GM12865 (cell line): ENCODE data around the gene MBD6.

Experiments used
- DNase-seq: peaks from one replicate; pipeline ENCODE4 v3.0.0; 2010; ENCODE audit warnings: low read depth
- H3K4me3 ChIP-seq: 2 replicates; pipeline ENCODE4 v1.5.1; 2011; ENCODE audit warnings: mild to moderate bottlenecking, low read depth, low read length, control low read depth
- CTCF ChIP-seq: IDR thresholded peaks from 2 replicates; pipeline ENCODE4 v1.5.1; 2011; ENCODE audit warnings: low read length, control low read depth, low read depth, inconsistent platforms; ENCODE audit not compliant: insufficient read depth; ENCODE audit errors: missing control alignments

The MBD6 gene

GRCh38 chr12:57576613-57577160 lies 54.1 kb downstream of the MBD6 start:
- no peak for TF ChIP-seq CTCF
- DNase-seq: no peak
- H3K4me3 ChIP-seq: no peak overlapping the region

- no peak for DNase-seq
- no peak overlapping the region for H3K4me3 ChIP-seq
- TF ChIP-seq CTCF: no peak
Measured at GRCh38 chr12:57577981-57578758, 55.5 kb downstream of the MBD6 start.

- no peak for TF ChIP-seq CTCF
- no peak for DNase-seq
- H3K4me3 ChIP-seq: no peak overlapping the region
Measured at GRCh38 chr12:57579011-57579410, 56.4 kb downstream of the MBD6 start.
